Retina (tissue), 1 donor: Measurements from ENCODE around the gene A2ML1.
"Not testable (repeated sequence)": the region's sequence is repeated elsewhere in the genome, so short reads cannot be mapped to it uniquely, and the experiment has no call there.

ENCODE experiments used
- DNase-seq: peaks from one replicate; pipeline ENCODE4 v3.0.0-alpha.2; 2016

Gene A2ML1

DNA sequence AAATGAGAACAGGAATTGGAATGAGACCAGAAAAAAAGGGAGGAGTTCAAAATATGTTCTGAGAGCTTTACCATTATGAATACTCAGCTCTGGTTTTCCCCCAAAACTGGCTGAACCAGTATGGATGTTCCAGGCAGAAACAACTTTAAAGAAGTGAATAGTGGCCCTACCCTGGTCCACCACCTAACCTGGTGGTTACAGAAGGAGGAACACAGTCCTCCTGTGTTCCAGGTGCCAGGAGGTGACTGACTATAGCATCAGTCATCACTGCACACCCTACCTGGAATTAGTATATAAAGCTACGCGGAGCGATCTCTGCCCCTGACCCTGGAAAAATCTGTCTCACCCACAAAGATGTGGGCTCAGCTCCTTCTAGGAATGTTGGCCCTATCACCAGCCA is at the start of gene A2ML1:
TSS of gene A2ML1 (plus strand) at position 324 of the 400 bp plus-strand sequence. CDS start at position 355, 31 bp downstream.
- no peak for DNase-seq

DNA sequence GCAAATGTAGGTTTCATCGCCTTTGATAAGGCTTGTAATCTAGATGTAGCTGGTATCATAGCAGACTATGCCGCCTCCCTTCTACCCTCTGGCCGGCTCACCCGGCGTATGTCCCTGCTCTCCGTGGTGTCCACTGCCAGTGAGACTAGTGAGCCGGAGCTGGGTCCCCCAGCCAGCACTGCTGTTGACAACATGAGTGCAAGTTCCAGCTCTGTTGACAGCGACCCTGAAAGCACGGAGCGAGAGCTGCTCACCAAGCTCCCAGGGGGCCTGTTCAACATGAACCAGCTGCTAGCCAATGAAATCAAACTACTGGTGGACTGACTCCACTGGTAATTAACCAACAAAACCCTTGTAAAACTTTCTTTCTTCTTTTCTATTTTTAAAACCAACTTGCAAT is 49.0 kb upstream of the A2ML1 start:
- DNase-seq = peak; percentile 12

DNA sequence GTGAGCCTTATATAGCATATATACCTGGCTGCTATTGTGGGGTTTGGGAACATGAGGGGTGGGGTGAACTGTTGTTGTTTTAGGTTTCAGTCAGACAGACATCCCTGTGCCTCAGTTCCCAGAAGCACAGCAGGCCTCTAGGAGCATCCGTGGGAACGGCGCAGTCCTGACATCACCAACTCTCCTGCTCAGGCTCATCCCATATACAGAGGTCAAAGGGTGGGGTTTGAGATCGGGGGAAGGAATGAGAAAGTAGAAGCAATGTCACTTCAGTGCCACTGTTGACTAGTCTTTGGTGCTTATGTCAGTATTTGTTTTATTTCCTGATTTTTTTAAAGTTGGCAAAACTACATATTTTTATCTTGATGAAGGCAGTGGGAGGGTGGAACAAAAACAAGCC is 43.1 kb upstream of the A2ML1 start:
- no peak for DNase-seq

DNA sequence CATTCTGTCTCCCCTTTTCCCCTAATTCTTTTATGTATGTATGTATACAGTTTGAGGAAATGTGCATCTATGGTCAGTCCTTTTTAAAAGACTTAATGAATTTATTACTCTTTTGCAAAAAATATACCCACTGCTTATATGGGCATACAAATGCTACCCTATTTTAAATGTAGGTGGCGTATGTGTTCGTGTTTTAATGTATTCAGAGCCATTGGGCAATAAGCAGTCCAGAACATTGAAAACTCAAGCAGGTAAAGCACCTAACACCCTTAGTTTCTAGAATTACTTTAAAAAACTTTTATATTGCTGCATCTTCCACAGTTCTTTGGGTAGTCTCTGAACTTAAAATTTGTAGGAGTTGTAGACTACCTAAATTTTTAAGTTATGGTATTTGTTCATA is 42.6 kb upstream of the A2ML1 start:
- DNase-seq = no peak

DNA sequence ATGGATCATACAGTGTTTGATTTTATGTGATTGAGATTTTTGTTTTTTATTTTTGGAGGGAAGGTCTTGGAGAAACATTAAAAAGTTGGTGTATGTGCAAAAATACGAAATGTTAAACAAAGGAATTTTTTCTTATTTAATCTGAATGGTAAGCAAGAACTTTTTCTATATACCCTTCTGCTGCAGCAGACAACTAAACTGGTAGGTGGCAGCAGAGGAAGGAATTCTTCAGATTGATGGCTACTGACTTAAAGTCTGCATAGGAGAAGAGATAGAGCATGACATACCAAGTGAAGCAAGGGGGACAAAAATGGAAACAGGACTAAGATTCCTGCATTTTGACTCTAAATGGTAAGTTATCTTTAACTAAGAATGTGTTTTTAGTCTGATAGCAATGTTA is 42.0 kb upstream of the A2ML1 start:
- no peak for DNase-seq

DNA sequence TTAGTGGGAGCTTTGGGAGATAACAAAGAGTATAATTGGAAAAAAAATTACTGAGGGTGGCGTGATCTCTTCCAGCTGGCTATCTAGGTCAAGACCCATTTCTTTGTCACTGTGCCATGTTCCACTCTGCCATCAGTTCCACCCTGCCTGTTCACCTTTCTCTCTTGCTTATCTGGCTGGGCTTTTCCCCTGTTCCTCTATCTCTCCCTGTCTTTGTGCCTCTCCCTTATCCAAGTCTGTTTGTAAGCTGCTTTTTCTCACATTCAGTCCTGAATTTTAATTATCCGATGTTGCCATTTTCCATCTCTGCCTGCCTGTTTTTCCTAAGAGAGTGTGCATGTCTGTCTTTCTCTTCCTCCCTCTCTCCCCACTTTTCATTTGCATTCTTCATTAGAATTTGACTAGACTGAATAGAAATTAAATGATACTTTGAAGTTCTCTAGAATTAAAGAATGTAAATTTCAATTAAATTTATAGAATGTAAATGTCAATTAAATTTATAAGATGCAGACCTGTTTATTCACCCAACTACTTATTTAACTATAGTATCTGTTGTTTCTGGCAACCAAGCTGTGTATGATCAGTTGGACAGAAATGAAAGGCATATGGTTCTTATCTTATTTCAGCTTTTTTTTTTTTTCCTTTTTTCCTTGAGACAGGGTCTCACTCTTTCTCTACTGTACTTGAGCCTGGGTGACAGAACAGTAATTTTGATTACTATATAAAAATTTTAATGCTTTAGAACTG is 40.9 kb upstream of the A2ML1 start:
- DNase-seq = peak; percentile 9

DNA sequence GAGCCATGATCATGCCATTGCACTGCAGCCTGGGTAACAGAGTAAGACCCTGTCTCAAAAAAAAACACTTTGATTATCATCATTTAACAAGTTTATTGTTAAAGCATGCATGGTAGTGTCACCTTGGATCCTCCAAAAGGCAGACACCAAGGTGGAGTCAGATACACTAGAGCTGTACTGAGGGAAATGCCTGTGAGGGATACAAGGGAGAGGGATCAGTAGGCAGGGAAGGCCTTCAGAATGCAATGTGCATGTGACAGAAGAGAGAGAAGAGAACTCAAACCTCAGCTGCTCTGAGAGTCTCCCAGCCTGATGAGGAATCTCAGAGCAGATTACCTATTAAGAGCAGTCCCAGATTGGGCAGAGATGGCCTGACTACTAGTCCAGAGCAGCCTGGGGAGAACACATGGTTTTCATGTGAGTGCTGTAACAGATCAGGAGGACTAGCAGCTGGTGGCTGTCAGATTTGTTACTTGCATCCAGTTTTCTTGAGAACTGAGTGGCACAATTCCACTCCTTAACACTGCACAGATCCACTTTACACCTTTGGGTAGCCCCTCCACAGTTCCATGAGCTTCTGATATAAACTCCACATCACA is 38.0 kb upstream of the A2ML1 start:
- DNase-seq = no peak

DNA sequence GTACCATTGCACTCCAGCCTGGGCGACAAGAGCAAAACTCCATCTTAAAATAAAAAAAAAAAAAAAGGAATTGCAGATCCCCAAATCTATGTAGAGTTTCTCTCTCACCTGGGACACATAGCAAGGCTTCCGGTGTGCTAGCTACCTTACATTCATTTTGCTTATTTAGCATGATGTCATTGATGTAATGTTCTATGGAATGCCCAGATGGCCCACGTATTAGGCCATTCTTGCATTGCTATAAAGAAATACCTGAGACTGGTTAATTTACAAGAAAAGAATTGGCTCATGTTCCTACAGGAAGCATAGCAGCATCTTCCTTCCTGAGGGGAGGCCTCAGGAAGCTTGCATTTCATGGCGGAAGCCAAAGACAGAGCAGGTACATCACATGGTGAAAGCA is 36.9 kb upstream of the A2ML1 start:
- DNase-seq = no peak

DNA sequence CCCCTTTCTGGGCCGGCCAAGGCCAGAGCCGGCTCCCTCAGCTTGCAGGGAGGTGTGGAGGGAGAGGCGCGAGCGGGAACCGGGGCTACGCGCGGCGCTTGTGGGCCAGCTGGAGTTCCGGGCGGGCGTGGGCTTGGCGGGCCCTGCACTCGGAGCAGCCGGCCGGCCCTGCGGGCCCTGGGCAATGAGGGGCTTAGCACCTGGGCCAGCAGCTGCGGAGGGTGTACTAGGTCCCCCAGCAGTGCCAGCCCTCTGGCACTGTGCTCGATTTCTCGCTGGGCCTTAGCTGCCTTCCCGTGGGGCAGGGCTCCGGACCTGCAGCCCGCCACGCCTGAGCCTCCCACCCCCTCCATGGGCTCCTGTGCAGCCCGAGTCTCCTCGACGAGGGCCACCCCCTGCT is 35.2 kb upstream of the A2ML1 start:
- not testable (repeated sequence) for DNase-seq

DNA sequence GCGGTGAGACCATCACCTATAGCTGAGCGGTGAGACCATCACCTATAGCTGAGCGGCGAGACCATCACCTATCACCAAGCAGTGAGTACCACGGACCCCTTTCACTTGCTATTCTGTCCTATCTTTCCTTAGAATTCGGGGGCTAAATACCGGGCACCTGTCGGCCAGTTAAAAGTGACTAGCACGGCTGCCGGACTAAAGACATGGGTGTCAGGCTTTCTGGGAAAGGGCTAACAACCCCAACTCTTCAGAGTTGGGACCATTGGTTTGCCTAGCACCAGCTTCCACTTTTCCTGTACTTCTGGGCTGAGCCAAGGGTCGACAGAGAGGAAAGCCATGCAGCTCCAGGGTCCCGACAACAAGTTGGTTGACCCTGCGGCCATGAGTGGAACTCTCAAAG is 33.7 kb upstream of the A2ML1 start:
- not testable (repeated sequence) for DNase-seq

DNA sequence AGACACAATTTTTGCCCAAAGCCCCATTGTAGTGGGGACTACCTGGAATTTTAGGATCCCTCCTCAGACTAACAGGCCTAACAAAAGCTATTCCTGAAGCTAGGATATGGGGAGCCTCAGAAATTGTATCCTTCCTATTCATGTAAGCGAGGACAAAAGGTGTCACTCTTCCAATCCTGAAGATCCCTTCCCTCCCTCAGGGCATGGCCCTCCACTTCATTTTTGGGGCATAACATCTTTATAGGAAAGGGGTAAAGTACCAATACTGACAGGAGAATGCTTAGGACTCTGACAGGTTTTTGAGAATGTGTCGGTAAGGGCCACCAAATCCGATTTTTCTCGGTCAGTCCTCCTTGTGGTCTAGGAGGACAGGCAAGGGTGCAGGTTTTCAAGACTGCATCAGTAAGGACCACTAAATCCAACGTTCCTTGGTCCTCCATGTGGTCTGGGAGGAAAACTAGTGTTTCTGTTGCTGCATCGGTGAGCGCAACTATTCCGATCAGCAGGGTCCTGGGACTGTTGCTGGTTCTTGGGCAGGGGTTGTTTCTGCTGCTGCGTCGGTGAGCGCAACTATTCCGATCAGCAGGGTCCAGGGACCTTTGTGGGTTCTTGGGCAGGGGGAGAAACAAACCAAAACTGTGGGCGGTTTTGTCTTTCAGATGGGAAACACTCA is 32.9 kb upstream of the A2ML1 start:
- not testable (repeated sequence) for DNase-seq

DNA sequence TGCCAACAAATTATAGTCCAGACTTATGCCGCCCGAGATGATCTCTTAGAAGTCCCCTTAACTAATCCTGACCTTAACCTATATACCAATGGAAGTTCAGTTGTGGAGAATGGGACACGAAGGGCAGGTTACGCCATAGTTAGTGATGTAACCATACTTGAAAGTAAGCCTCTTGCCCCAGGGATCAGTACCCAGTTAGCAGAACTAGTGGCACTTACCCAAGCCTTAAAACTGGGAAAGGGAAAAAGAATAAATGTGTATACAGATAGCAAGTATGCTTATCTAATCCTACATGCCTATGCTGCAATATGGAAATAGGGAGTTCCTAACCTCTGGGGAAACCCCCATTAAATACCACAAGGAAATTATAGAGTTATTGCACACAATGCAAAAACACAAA is 29.2 kb upstream of the A2ML1 start:
- not testable (repeated sequence) for DNase-seq

DNA sequence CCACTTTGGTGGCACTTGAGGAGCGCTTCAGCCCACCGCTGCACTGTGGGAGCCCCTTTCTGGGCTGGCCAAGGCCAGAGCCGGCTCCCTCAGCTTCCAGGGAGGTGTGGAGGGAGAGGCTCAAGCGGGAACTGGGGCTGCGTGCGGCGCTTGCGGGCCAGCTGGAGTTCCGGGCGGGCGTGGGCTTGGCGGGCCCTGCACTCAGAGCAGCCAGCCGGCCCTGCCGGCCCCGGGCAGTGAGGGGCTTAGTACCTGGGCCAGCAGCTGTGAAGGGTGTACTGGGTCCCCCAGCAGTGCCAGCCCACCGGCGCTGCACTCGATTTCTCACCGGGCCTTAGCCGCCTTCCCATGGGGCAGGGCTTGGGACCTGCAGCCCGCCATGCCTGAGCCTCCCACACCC is 27.8 kb upstream of the A2ML1 start:
- not testable (repeated sequence) for DNase-seq

DNA sequence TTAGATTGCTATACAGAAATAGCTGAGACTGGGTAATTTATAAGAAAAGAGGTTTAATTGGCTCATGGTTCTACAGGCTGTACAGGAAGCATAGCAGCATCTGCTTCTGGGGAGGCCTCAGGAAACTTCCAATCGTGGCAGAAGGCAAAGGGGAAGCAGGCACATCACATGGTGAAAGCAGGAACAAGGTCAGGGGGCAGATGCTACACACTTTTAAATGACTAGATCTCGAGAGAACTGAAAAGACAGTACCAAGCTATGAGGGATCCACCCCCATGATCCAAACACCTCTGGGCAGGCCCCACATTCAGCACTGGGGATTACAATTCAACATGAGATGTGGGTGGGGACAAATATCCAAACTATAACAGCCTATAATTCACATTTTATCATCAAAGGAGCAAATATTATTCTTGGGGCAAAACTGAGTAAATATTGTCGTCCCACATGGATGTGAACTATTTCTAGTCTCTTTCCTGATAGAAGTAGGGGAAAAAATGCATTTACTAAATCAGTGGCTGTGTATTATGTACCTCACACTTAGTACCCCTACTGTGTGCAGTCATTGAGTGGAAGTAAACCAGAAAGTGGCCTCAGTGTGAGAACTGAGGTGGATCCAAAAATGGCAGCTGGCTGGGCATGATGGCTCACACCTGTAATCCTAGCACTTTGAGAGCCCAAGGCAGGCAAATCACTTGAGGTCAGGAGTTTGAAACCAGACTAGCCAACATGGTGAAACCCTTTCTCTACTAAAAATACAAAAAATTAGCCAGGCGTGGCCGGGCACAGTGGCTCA is 25.4 kb upstream of the A2ML1 start:
- DNase-seq = no peak

DNA sequence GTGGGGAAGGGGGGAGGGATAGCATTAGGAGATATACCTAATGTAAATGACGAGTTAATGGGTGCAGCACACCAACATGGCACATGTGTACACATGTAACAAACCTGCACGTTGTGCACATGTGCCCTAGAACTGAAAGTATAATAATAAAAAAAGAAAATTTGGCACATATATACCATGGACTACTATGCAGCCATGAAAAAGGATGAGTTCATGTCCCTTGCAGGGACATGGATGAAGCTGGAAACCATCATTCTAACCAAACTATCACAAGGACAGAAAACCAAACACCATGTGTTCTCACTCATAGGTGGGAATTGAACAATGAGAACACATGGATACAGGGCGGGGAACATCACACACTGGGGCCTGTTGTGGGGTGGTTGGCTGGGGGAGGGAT is 21.2 kb upstream of the A2ML1 start:
- not testable (repeated sequence) for DNase-seq

DNA sequence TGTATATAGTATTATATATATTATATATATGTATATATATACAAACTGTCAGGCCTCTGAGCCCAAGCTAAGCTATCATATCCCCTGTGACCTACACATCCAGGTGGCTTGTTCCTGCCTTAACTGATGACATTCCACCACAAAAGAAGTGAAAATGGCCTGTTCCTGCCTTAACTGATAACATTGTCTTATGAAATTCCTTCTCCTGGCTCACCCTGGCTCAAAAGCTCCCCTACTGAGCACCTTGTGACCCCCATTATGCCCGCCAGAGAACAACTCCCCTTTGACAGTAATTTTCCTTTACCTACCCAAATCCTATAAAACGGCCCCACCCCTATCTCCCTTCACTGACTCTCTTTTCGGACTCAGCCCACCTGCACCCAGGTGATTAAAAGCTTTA is 17.6 kb upstream of the A2ML1 start:
- not testable (repeated sequence) for DNase-seq

DNA sequence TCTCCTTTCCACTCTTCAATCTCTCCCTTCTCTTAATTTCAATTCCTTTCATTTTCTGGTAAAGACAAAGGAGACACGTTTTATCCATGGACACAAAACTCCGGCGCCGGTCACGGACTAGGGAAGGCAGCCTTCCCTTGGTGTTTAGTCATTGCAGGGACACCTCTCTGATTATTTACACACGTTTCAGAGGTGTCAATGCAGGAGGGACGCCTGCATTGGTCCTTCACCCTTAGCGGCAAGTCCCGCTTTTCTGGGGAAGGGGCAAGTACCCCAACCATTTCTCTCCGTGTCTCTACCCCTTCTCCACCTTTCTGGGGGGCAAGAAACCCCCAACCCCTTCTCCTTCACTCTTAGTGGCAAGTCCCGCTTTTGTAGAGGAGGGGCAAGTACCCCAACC is 16.9 kb upstream of the A2ML1 start:
- DNase-seq = not testable (repeated sequence)

DNA sequence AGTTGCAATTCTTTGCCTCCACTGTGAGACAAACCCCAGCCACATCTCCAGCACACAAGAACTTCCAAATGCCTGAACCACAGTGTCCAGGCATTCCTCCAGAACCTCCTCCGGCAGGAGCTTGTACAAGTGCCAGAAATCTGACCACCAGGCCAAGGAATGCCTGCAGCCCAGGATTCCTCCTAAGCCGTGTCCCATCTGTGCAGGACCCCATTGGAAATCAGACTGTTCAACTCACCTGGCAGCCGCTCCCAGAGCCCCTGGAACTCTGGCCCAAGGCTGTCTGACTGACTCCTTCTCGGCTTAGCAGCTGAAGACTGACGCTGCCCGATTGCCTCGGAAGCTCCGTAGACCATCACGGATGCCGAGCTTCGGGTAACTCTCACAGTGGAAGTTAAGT is 15.3 kb upstream of the A2ML1 start:
- not testable (repeated sequence) for DNase-seq

DNA sequence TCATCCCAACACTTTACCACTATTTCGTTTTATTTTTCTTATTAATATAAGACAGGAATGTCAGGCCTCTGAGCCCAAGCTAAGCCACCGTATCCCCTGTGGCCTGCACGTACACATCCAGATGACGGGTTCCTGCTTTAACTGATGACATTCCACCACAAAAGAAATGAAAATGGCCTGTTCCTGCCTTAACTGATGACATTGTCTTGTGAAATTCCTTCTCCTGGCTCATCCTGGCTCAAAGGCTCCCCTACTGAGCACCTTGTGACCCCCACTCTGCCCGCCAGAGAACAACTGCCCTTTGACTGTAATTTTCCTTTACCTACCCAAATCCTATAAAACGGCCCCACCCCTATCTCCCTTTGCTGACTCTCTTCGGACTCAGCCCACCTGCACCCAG is 12.3 kb upstream of the A2ML1 start:
- not testable (repeated sequence) for DNase-seq

DNA sequence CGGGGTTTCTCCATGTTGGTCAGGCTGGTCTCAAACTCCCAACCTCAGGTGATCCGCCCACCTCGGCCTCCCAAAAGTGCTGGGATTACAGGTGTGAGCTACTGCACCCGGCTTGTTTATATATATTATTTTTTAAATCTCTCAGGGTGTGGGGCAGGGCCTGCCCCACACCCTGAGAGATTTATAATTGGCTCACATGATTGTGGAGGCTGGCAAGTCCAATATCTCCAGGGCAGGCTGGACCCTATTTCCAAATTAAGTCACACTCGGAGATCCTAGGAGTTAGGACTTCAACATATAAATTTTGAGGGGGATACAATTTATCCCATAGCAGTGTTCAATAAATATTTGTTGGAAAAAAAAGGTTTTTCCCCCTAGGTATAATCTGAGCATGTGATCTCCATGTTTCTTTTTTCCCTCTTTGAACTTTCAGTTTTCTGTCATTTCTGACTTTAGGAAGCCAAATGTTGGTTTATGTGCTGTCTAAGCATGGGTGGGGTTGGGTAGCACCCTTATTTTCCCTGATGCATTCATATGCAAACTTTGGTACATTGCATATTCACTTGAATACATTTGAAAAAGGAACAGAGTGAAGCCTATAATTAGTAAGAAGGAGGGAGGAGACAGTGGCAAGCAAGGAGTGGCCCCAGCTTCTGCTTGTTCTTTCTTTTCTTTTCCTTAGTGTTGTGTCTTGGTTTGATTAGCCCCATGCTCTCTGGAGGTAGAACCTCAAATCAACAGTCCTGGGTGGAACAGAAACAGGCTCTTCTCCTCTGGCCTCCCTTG is 8.7 kb upstream of the A2ML1 start:
- DNase-seq = no peak

DNA sequence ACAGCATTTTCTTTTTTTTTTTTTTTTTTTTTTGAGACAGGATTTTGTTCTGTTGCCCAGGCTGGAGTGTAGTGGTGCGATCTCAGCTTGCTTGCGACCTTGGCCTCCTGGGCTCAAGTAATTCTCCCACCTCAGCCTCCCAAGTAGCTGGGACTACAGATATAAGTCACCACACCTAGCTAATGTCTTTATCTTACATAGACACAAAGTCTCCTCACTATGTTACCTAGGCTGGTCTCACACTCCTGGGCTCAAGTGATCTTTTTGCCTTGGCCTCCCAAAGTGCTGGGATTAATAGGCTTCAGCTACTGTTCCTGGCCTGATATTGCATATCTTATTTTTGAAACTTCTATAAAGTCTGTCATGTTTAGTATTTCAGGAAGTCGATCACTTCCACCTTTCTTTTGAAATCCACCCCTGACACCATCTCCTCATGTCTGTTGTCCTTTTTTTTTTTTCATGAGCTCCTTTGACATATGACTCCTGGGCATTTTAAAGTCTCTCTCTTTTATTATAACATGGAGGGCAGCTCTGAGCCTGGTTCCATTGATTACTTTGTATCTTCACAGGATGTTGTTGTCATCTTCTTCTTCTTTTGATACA is 5.9 kb upstream of the A2ML1 start:
- no peak for DNase-seq

DNA sequence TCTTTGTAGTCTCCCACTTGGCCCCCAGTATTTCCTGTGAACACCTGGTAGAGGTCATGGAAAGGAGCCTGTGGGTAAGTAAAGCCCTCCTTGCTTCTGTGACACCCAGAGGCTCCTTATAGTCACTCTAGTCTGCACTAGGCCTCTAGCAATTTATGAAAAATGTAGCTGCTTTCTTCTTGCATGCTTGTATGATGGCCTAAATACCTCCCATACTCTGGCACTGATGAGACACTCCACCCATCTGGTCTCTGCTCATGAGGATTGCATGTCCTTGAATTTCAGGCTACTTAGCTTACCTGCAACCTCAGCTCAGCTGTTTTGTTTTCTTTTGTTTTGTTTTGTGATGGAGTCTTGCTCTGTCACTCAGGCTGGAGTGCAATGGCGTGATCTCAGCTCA is 4.6 kb upstream of the A2ML1 start:
- DNase-seq = no peak
